ENCODE data around the gene PPP2R5C.

PPP2R5C gene

GRCh38 chr14:101862711-101863110, 101.2 kb downstream of the PPP2R5C start:
- DNase-seq (ENCODE audit: low read depth, low spot score): no peak

DNA sequence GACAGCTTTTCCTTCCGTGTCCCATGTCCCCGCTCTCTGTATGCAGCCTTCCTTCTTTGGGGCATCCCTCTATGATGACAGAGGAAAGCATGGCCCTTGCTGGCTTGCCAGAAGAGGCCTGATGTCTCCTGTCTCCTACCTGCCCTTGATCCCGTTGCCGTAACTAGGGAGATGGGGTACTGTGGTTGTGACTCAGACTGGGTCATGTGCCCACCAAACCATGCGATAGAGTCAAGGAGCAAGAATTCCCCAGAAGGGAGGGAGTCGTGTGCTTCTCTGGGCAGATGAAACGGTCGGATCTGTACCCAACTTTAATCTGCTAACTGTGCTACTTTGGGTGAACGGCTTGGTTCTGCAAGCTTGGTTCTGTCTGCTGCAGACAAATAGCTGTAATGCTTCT, 103.8 kb downstream of the PPP2R5C start:
- no peak for DNase-seq (ENCODE audit: low read depth, low spot score)

DNA sequence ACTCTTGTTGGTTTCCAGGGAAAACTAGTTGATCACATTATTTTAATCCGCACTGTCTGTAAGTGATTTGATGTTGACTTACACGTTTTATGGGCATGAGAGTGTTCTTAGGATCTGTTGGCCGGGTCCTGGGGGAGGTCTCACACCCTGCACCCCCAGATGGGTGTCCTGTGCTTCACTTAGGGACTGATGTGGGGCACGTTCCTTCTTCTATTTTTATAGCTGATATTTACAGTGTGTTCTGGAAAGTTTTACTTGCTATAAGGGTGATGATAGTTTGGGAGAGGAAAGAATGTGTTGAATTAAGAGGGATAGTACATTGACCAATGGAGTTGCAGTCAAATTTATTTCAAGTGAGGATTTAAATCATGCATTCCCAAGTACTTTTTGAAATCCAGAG, 106.3 kb downstream of the PPP2R5C start:
- DNase-seq (ENCODE audit: low read depth, low spot score): no peak

DNA sequence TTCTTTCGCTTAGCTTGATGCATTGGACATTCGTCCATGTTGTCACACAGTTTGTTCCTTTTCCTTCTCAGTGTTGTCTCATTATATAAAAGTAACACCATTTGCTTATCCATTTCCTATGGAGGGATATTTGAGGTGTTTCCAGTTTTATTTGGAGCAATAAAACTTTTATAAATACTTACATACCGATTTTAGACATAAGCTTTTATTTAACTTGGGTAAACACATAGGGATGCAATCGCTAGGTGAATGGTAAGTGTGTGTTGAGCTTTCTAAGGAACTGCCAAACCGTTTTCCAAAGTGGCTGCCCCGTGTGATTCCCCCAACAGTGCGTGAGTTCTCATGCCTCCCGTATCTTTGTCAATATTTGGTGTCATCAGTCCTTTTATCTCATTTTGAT, 107.7 kb downstream of the PPP2R5C start:
- DNase-seq (ENCODE audit: low read depth, low spot score): no peak

DNA sequence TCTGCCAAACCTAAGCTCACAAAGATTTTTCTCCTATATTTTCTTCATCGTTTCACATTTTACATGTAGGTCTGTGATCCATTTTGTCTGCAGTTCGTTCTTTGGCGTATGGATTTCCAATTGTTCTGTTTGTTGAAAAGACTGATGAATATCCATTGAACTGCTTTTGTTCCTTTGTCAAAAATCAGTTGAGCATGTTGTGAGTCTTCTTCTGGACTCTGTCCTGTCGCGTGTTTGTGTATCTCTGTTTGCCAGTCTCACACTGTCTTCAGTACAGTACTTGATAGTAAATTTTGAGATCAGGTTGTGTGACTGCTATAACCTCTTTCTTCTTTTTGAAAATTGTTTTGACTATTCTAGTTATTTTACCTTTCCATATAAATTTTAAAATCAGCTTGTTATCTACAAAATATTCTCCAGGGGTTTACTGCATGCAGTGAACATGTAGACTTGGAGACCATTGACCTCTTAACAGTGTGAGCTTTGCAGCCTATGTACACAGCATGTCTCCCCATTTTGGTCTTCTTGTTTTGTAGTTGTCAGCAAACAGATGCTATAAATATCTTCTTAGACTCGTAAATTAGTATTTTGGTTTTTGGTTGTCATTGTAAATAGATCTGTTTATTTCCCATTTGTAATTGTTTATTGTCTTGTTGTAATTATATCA, 108.9 kb downstream of the PPP2R5C start:
- DNase-seq (ENCODE audit: low read depth, low spot score): no peak

DNA sequence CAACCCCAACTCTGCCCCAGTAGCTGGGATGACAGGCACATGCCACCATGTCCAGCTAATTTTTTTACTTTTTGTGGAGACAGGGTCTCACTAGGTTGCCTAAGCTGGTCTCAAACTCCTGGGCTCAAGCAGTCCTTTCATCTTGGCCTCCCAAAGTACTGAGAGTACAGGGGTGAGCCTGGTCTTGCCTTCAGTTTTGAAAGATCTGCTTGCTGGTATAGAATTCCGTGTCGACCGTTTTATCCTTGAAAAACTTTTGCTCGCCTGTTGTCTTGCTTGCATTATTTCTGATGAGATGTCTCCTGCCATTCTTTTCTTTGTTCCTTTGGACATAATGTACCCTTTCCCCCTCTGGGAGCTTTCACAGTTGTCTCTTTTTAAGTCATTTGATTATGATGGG, 110.8 kb downstream of the PPP2R5C start:
- DNase-seq (ENCODE audit: low read depth, low spot score): no peak

DNA sequence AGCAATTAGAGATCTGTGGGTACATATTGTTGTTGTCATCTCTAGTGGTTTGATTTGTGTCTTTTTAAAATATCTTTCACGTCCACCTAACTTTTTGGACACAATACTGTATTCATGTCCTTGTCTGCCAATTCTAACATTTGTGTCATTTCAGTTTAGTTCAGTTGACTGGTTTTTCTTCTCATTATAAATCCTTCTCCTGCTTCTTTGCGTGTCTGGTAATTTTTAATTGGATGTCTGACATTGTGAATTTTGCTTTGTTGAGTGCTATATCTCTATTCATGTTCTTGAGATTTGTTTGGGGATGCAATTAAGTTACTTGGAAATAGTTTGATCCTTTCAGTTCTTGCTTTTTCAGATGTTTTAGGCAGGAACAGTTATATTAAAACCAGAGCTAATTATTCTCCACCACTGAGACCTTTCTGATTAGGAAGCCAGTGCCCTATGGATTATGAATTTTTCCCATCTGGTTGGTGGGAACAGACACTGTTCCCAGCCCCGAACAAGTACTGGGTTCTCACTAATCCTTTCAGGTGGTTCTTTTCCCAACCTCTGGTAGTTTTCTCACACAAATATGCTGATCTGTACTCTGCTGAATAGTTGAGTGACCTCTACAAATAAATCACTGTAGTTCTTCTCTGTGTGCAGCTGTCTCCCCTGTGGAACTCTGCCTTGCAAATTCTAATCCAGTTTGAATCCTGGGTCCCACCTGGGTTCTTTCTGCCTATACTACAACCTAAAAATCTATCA, 111.7 kb downstream of the PPP2R5C start:
- no peak for DNase-seq (ENCODE audit: low read depth, low spot score)

DNA sequence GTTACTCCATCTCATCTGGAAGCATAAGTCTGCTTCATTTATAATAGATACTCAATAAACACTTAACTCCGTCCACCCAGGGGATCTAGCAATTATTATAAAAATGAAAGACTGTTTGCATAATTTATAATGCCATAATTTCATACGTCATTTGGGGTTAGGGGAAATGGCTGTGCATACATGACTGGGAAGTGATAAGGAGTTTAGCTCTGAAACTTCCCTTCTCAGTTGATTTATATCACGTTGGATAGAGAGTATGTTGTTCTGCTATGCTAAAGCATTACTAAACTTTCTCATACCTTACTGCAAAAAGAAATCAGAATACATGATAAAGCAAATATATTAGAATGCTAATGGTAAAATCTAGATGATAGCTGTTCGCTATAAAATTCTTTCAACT, 112.5 kb downstream of the PPP2R5C start:
- no peak for DNase-seq (ENCODE audit: low read depth, low spot score)

- no peak for DNase-seq (ENCODE audit: low read depth, low spot score)
Observed at GRCh38 chr14:101875041-101875726, 113.7 kb downstream of the PPP2R5C start.

- DNase-seq (ENCODE audit: low read depth, low spot score): no peak
Observed at GRCh38 chr14:101875727-101876554, 114.4 kb downstream of the PPP2R5C start.

DNA sequence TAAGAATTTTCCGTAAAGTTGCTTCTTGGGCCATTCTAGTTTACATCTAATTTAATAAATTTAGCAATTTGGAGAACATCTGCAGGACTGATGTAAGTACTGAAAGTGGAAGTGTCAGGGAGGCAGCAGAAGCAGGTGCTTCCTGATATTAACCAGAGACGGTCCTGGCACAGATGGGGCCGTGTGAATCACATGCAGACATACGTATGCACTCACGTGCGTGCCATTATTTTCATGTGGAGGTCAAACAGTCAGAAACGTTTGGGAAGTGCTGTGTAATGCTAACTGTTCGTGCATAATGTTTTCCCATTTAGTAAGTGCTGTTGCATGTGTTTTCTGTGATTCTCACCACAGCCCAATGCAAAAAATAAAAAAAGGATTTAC, 115.0 kb downstream of the PPP2R5C start:
- DNase-seq (ENCODE audit: low read depth, low spot score): no peak

DNA sequence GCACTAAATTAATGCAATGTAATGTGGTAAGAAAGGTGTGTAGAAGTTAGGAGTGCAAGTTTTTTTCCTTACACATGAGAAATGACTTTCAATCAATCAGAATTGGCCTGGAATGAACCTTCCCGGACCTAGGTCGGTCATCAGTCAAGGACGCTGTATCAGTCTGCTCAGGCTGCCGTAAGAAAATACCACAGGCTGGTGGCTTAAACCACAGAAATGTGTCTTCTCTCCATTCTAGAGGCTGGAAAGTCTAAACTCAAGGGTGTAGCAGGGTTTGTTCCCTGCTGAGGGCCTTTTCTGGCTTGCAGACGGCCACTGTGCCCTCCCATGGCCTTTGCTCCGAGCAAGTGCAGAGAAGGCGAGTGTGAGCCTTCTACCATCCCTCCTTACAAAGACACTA, 116.3 kb downstream of the PPP2R5C start:
- DNase-seq (ENCODE audit: low read depth, low spot score): no peak

- DNase-seq (ENCODE audit: low read depth, low spot score): no peak
Observed at GRCh38 chr14:101878211-101878821, 116.8 kb downstream of the PPP2R5C start.

DNA sequence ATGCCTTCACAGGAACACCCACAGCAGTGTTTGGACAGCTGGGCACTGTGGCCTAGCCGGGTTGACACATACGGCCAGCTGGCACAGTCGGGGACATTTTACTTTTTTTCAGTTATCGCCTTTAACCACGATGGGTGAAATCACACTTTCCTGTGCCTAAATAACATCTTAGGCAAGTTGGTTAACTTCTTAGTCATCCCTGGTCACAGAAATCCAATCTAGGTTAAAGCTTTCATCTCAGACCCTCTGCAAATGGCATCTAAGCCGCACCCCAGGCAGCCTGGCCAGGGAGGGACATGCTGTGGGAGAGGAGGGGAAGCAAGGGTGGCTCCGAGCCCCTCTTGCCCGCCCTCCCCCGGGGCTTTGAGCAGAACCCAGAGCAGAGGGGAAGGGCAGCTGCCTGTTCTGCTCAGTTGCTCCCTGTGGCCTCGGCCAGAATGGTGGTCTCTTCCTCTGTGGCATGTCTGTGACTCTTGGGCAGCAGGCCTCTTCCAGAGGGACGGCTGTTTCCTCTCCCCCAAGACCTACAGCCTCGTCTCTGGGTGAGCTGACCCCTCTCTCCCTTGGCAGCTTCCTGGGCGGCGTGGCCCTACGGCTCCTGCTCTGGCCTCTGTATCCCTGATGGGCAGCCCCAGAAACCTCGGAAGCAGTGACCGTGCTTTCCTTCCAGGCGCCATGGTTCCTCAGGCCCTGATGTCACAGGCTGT, 117.5 kb downstream of the PPP2R5C start:
- no peak for DNase-seq (ENCODE audit: low read depth, low spot score)

DNA sequence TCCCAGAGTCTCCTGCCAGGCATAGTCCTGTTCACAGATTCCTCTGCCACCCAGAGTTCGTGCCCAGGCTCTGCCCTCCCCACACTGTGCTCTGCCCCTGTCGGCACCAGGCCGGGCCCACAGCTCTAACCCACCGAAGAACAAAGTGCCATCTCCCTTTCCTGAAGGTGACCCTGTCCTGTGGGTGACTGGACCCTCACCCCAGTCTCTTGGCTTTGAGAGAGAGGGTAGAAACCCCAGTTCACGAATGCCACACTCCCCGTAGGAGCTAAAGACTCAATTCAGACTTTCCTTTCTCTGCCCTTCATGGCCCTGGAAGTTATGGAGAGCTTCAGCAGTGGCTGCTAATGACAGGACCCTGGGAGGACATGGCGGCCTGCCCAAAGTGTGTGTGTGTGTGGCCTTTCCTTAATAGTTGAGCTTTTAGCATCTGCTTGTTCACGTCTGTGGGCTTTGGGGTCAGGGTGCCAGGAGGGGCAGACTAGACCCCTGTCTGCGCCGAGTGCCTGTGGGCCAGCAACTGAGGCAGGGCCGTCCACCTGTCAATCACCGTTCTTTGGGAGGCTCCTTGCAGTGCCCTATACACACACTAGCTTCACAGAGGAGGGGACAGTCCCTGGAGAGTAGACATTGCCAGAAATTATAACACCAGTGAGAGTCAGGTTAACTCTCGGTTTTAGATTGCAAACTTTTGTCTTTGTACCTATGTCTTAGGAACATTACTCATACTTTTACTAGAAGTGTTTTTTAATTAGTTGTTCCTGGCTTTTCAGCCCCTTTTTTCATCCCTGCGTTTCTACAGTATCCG, 118.2 kb downstream of the PPP2R5C start:
- DNase-seq (ENCODE audit: low read depth, low spot score): no peak

GRCh38 chr14:101881426-101881825, 119.9 kb downstream of the PPP2R5C start:
- no peak for DNase-seq (ENCODE audit: low read depth, low spot score)

GRCh38 chr14:101882141-101882935, 120.8 kb downstream of the PPP2R5C start:
- no peak for DNase-seq (ENCODE audit: low read depth, low spot score)

- DNase-seq (ENCODE audit: low read depth, low spot score): no peak
Observed at GRCh38 chr14:101884089-101884933, 122.8 kb downstream of the PPP2R5C start.
